HepG2 (cell line): ENCODE results near the gene STRN3. TPM values are rescaled to one million over a fixed set of nuclear protein-coding genes. Genes with fewer than 3 reads are reported as not detected.

Source experiments
- DMAP1 ChIP-seq: IDR thresholded peaks from 2 replicates; pipeline ENCODE4 v1.6.1; 2016
- ELF4 ChIP-seq: sonication (generic); formaldehyde crosslinking; IDR thresholded peaks from 2 replicates; pipeline ENCODE4 v1.5.0; 2020; ENCODE audit warnings: missing genetic modification reagents, mild to moderate bottlenecking, moderate library complexity, borderline replicate concordance
- FOXM1 ChIP-seq: sonication (generic); formaldehyde crosslinking; IDR thresholded peaks from 2 replicates; pipeline ENCODE4 v1.5.0; 2020; ENCODE audit warnings: missing genetic modification reagents
- KDM1A ChIP-seq: IDR thresholded peaks from 2 replicates; pipeline ENCODE4 v1.6.1; 2016; ENCODE audit warnings: missing compliant biosample characterization
- NBN ChIP-seq: fragments of 450-650 bp; conservative IDR thresholded peaks from 2 replicates; pipeline ENCODE4 v1.6.1; 2017
- NFE2L2 ChIP-seq: fragments of 150-350 bp; IDR thresholded peaks from 2 replicates; pipeline ENCODE4 v1.6.1; 2014; ENCODE audit warnings: low read length
- RNF2 ChIP-seq: fragments of 450-650 bp; conservative IDR thresholded peaks from 2 replicates; pipeline ENCODE4 v1.6.1; 2016; ENCODE audit warnings: low read depth
- RXRA ChIP-seq: sonication (generic); formaldehyde crosslinking; IDR thresholded peaks from 2 replicates; pipeline ENCODE4 v1.5.1; 2020; ENCODE audit warnings: missing genetic modification reagents
- TARDBP ChIP-seq: sonication (generic); formaldehyde crosslinking; IDR thresholded peaks from 2 replicates; pipeline ENCODE4 v1.8.0; 2022; ENCODE audit warnings: mild to moderate bottlenecking, missing genetic modification reagents
- ZC3H13 ChIP-seq: sonication (generic); formaldehyde crosslinking; IDR thresholded peaks from 2 replicates; pipeline ENCODE4 v1.8.1; 2023; ENCODE audit warnings: mild to moderate bottlenecking, missing genetic modification reagents, moderate library complexity
- ZNF124 ChIP-seq: sonication (generic); formaldehyde crosslinking; IDR thresholded peaks from 2 replicates; pipeline ENCODE4 v1.4.0; 2020; ENCODE audit warnings: missing genetic modification reagents
- ZNF44 ChIP-seq: sonication (generic); formaldehyde crosslinking; IDR thresholded peaks from 2 replicates; pipeline ENCODE4 v1.5.1; 2020; ENCODE audit warnings: mild to moderate bottlenecking, missing genetic modification reagents
- ZNF737 ChIP-seq: sonication (generic); formaldehyde crosslinking; IDR thresholded peaks from 2 replicates; pipeline ENCODE4 v1.5.0; 2020; ENCODE audit warnings: missing genetic modification reagents, mild to moderate bottlenecking, borderline replicate concordance
- ZNF780A ChIP-seq: sonication (generic); formaldehyde crosslinking; IDR thresholded peaks from 2 replicates; pipeline ENCODE4 v1.8.0; 2022; ENCODE audit warnings: mild to moderate bottlenecking, missing genetic modification reagents, moderate library complexity
- polyA plus RNA-seq, 8 experiments: library from polyadenylated mRNA; depleted of rRNA in 3 of 8; stranded (reverse) in 7 of 8; unstranded in 1 of 8; fragments of >200 nt; fragmentation: Illumina TruSeq in 4 of 8; extraction: Trizol in 4 of 8; gene quantifications; 2 replicates each; pipeline versions ENCODE4 v1.2.1 to v1.2.3, GENCODE V29; 2011 to 2016; ENCODE audit warnings: low read depth in 4 of 8, missing spikeins in 1 of 8, mixed read lengths in 1 of 8; ENCODE audit not compliant: insufficient read depth in 1 of 8
- total RNA-seq, 5 experiments: library from RNA; depleted of rRNA; stranded (reverse); fragments of >200 nt; fragmentation: Illumina TruSeq; extraction: Trizol; gene quantifications; 2 replicates each; pipeline ENCODE4 v1.2.3, GENCODE V29; 2016; ENCODE audit warnings: low read depth in 1 of 5
- TF ChIP-seq, protein P1 (sequence below): sonication (generic); formaldehyde crosslinking; IDR thresholded peaks from 2 replicates; pipeline ENCODE4 v1.8.1; 2023; ENCODE audit warnings: mild to moderate bottlenecking, missing genetic modification reagents
- TF ChIP-seq, protein P2 (sequence below), 2 experiments: fragments of 450-650 bp in 1 of 2; sonication (generic) in 1 of 2; formaldehyde crosslinking; IDR thresholded peaks; 2 replicates each; pipeline versions ENCODE4 v1.5.0 to v1.8.0; 2020 to 2022; ENCODE audit warnings: mild to moderate bottlenecking in 1 of 2, missing genetic modification reagents in 1 of 2
- TF ChIP-seq, protein P3 (sequence below): IDR thresholded peaks from 2 replicates; pipeline ENCODE4 v1.6.1; 2016; ENCODE audit warnings: low read depth, control low read depth
- TF ChIP-seq, protein P4 (sequence below): sonication (generic); formaldehyde crosslinking; IDR thresholded peaks from 2 replicates; pipeline ENCODE4 v1.5.1; 2020; ENCODE audit warnings: missing genetic modification reagents, mild to moderate bottlenecking, borderline replicate concordance
- TF ChIP-seq, protein P5 (sequence below): sonication (generic); formaldehyde crosslinking; IDR thresholded peaks from 2 replicates; pipeline ENCODE4 v1.5.0; 2020; ENCODE audit warnings: mild to moderate bottlenecking, missing genetic modification reagents, borderline replicate concordance
- TF ChIP-seq, protein P6 (sequence below): sonication (generic); formaldehyde crosslinking; IDR thresholded peaks from 2 replicates; pipeline ENCODE4 v1.8.1; 2022; ENCODE audit warnings: low read depth, mild to moderate bottlenecking, missing genetic modification reagents

STRN3 gene
- total and polyA plus RNA-seq, 2 of the 13 experiments (the other 11 are each of a cell fraction or from before 2014, with no cell fraction given): 49.4 to 123 TPM

DNA sequence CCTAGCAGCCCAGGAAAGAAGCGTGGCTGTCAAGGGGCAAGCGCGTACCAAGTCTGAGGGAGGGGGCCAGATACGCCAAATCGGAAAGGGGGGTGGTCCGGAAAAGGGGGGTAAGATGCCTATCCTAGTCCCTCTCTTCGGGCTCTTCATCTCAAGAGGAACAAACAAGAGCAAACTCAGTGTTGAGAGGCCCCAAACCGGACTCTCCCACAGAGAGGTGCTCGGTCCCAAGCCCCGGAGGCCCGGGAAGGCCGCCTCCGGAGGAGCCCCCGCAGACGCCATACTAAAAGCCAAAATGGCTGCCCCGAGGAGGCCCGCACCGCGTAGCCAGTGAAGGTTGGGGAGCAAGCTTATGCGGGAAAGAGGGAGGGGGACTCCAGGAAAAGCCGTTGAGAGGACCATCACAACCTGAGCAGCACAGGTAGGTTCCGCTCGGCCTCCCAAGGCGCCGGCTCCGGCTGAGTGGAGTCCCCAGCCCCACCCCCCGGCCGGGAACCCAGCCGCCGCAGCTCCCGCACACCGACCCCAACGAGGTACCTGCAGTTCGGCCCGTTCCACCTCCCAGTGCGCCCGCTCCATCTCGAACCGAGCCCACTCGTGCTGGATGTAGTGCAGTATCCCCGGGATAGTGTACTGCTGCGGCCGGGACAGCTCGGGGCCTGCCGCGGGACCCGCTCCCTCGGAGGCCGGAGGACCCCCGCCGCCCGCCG is 657 bp downstream of the STRN3 start, which contains the start of gene AP4S1 (continued):
- TF ChIP-seq TARDBP (peak; percentile 31), NBN (no peak), ZNF124 (CRISPR knock-in tag) (no peak; the same call in 1 of the 2 replicates), ELF4 (CRISPR knock-in tag) (peak; percentile 2; the same call in 1 of the 2 replicates), NFE2L2 (no peak), DMAP1 (CRISPR knock-in tag) (peak; percentile 69; the same call in 1 of the 2 replicates), KDM1A (CRISPR knock-in tag) (no peak), FOXM1 (CRISPR knock-in tag) (peak; percentile 5; the same call in 1 of the 2 replicates), ZNF44 (CRISPR knock-in tag) (peak; percentile 94; the same call in 1 of the 2 replicates), ZC3H13 (CRISPR knock-in tag) (no peak), RNF2 (no peak), ZNF780A (CRISPR knock-in tag) (no peak), RXRA (peak; percentile 63), ZNF737 (CRISPR knock-in tag) (no peak)
- TF ChIP-seq, protein P1, sequence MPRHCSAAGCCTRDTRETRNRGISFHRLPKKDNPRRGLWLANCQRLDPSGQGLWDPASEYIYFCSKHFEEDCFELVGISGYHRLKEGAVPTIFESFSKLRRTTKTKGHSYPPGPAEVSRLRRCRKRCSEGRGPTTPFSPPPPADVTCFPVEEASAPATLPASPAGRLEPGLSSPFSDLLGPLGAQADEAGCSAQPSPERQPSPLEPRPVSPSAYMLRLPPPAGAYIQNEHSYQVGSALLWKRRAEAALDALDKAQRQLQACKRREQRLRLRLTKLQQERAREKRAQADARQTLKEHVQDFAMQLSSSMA (CRISPR knock-in tag): peak; percentile 66; the same call in 1 of the 2 replicates
- TF ChIP-seq, protein P2, sequence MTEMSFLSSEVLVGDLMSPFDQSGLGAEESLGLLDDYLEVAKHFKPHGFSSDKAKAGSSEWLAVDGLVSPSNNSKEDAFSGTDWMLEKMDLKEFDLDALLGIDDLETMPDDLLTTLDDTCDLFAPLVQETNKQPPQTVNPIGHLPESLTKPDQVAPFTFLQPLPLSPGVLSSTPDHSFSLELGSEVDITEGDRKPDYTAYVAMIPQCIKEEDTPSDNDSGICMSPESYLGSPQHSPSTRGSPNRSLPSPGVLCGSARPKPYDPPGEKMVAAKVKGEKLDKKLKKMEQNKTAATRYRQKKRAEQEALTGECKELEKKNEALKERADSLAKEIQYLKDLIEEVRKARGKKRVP (CRISPR knock-in tag; IDR thresholded peaks at IDR 0.05): no peak
- TF ChIP-seq, protein P3, sequence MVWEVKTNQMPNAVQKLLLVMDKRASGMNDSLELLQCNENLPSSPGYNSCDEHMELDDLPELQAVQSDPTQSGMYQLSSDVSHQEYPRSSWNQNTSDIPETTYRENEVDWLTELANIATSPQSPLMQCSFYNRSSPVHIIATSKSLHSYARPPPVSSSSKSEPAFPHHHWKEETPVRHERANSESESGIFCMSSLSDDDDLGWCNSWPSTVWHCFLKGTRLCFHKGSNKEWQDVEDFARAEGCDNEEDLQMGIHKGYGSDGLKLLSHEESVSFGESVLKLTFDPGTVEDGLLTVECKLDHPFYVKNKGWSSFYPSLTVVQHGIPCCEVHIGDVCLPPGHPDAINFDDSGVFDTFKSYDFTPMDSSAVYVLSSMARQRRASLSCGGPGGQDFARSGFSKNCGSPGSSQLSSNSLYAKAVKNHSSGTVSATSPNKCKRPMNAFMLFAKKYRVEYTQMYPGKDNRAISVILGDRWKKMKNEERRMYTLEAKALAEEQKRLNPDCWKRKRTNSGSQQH (CRISPR knock-in tag): peak; percentile 54; the same call in 1 of the 2 replicates
- TF ChIP-seq, protein P4, sequence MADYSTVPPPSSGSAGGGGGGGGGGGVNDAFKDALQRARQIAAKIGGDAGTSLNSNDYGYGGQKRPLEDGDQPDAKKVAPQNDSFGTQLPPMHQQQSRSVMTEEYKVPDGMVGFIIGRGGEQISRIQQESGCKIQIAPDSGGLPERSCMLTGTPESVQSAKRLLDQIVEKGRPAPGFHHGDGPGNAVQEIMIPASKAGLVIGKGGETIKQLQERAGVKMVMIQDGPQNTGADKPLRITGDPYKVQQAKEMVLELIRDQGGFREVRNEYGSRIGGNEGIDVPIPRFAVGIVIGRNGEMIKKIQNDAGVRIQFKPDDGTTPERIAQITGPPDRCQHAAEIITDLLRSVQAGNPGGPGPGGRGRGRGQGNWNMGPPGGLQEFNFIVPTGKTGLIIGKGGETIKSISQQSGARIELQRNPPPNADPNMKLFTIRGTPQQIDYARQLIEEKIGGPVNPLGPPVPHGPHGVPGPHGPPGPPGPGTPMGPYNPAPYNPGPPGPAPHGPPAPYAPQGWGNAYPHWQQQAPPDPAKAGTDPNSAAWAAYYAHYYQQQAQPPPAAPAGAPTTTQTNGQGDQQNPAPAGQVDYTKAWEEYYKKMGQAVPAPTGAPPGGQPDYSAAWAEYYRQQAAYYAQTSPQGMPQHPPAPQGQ (CRISPR knock-in tag): peak; percentile 41; the same call in 1 of the 2 replicates
- TF ChIP-seq, protein P5, sequence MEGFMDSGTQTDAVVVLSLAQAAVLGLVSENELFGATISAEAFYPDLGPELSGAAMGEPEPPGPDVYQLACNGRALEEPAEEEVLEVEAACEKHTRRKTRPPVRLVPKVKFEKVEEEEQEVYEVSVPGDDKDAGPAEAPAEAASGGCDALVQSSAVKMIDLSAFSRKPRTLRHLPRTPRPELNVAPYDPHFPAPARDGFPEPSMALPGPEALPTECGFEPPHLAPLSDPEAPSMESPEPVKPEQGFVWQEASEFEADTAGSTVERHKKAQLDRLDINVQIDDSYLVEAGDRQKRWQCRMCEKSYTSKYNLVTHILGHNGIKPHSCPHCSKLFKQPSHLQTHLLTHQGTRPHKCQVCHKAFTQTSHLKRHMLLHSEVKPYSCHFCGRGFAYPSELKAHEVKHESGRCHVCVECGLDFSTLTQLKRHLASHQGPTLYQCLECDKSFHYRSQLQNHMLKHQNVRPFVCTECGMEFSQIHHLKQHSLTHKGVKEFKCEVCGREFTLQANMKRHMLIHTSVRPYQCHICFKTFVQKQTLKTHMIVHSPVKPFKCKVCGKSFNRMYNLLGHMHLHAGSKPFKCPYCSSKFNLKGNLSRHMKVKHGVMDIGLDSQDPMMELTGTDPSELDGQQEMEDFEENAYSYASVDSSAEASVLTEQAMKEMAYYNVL (CRISPR knock-in tag): peak; percentile 50; the same call in 1 of the 2 replicates
- TF ChIP-seq, protein P6, sequence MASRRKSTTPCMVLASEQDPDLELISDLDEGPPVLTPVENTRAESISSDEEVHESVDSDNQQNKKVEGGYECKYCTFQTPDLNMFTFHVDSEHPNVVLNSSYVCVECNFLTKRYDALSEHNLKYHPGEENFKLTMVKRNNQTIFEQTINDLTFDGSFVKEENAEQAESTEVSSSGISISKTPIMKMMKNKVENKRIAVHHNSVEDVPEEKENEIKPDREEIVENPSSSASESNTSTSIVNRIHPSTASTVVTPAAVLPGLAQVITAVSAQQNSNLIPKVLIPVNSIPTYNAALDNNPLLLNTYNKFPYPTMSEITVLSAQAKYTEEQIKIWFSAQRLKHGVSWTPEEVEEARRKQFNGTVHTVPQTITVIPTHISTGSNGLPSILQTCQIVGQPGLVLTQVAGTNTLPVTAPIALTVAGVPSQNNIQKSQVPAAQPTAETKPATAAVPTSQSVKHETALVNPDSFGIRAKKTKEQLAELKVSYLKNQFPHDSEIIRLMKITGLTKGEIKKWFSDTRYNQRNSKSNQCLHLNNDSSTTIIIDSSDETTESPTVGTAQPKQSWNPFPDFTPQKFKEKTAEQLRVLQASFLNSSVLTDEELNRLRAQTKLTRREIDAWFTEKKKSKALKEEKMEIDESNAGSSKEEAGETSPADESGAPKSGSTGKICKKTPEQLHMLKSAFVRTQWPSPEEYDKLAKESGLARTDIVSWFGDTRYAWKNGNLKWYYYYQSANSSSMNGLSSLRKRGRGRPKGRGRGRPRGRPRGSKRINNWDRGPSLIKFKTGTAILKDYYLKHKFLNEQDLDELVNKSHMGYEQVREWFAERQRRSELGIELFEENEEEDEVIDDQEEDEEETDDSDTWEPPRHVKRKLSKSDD (CRISPR knock-in tag): no peak
